Measurements from ENCODE around the gene TEKT2.

- no peak for TF ChIP-seq CTCF (IDR thresholded peaks at IDR 0.05; ENCODE audit: low read depth, low read length, poor library complexity, severe bottlenecking)
- no peak for TF ChIP-seq EZH2phosphoT487 (IDR thresholded peaks at IDR 0.05; ENCODE audit: borderline replicate concordance, low read length)
These were observed 24.4 kb downstream of the TEKT2 start for GRCh38 chr1:36108314-36108713.
